ENCODE data around the gene C1QTNF7.

The C1QTNF7 gene

DNA sequence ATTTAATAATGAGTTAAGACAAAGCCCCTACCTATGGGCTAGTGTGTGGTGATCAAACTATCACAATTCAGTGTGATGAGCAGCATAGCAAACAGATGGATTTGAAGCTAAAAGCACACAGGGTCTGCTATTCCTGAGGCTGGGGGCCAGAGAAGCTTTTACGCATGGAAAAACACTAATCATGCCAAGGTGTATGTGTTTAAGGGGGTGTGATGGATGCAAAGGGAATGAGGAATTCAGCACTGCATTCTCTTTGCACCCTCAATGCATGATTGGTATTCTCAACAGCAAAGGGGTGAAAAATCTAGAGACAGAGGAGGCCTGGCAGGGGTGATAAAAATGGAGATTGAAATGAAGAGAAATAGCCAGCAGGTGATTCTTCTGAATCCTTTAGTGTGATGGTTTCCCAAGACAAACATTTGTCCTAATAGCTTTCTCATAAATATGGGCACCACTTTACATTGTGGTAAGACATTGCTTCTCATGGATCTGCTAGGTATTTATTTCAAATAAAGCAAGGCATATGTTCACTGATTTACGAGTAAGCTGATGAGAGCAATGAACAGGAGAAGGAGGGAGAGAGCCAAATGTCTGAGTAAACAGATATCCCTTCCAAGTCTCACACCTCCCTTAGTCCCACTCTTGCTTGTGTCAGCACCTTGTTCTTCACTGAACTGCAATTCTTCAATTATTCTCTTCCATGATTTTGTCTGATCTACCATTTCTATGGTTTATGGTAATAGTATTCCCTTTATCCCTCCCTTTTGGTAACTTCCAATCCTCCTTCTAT lies 15.7 kb downstream of the C1QTNF7 start:
- no peaks in the 10 kb centered on the region for H3K27me3 ChIP-seq
- no peak for DNase-seq

DNA sequence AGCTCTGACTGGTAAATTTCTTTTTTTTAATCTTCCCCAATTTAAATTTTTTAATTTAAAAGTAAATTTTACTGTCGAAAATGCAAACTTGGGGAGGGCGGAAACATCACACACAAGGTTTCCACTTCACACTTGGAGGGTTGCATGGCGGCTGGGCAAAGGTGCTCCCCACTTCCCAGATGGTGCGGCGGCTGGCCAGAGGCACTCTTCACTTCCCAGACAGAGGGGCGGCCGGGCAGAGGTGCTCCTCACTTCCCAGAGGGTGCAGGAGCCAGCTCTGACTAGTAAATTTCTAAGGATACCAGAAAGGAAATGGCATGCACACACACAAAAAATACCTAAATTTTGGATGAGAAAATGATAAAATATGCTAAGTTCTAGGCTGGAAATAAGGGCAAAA lies 16.4 kb downstream of the C1QTNF7 start:
- DNase-seq, result no peak
- Histone ChIP-seq H3K9me3 (no peaks in the 10 kb centered on the region), H3K4me3 (ENCODE audit: low read depth, low read length) (no peak overlapping the region), H3K27me3 (no peaks in the 10 kb centered on the region), H3K36me3 (no peaks in the 10 kb centered on the region), H3K4me1 (no peaks in the 10 kb centered on the region)
- TF ChIP-seq, protein P1, sequence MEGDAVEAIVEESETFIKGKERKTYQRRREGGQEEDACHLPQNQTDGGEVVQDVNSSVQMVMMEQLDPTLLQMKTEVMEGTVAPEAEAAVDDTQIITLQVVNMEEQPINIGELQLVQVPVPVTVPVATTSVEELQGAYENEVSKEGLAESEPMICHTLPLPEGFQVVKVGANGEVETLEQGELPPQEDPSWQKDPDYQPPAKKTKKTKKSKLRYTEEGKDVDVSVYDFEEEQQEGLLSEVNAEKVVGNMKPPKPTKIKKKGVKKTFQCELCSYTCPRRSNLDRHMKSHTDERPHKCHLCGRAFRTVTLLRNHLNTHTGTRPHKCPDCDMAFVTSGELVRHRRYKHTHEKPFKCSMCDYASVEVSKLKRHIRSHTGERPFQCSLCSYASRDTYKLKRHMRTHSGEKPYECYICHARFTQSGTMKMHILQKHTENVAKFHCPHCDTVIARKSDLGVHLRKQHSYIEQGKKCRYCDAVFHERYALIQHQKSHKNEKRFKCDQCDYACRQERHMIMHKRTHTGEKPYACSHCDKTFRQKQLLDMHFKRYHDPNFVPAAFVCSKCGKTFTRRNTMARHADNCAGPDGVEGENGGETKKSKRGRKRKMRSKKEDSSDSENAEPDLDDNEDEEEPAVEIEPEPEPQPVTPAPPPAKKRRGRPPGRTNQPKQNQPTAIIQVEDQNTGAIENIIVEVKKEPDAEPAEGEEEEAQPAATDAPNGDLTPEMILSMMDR (IDR thresholded peaks at IDR 0.05; ENCODE audit: low read depth, low read length), result no peak

More for the DNA sequence above, 15.7 kb downstream of the C1QTNF7 start:
- TF ChIP-seq, protein P1 (IDR thresholded peaks at IDR 0.05; ENCODE audit: low read depth, low read length), result no peak
- Histone ChIP-seq H3K4me3 (ENCODE audit: low read depth, low read length) (no peak overlapping the region), H3K4me1 (no peaks in the 10 kb centered on the region), H3K9me3 (no peaks in the 10 kb centered on the region), H3K36me3 (no peaks in the 10 kb centered on the region)

DNA sequence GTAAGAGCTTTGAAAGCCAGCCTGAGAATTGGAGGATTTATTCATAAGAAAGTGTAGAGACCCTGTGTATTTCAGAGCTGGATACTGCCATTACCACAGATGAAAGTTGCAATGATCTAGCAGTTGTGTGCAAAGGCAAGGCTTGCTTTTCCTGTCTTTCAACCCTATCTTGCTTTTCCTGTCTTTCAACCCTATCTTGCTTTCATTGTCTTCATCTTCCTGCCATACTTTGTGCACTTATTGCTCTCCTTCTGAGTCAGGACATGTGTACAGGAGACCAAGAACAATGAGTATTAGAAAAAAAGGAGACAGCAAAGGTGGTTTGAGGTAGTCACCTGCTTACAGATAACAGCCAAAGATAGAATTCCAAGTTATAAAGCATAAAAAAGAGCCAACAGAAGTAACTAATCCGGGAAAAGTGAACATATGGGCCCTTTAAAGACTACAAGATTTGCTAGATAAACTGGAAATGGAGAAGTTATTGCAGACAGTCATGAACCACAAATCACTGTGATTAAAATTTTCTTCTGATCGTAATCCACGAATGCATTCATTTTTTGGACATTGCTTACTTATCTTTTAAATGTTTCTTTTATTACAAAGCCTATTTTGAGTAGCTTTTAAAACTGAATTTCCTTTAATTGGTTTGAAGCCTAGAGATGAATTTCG lies 17.2 kb downstream of the C1QTNF7 start:
- Histone ChIP-seq H3K27me3 (no peaks in the 10 kb centered on the region), H3K36me3 (no peaks in the 10 kb centered on the region), H3K4me1 (no peaks in the 10 kb centered on the region), H3K4me3 (ENCODE audit: low read depth, low read length) (no peak overlapping the region), H3K9me3 (no peaks in the 10 kb centered on the region)
- DNase-seq, result no peak
- TF ChIP-seq, protein P1 (IDR thresholded peaks at IDR 0.05; ENCODE audit: low read depth, low read length), result no peak

DNA sequence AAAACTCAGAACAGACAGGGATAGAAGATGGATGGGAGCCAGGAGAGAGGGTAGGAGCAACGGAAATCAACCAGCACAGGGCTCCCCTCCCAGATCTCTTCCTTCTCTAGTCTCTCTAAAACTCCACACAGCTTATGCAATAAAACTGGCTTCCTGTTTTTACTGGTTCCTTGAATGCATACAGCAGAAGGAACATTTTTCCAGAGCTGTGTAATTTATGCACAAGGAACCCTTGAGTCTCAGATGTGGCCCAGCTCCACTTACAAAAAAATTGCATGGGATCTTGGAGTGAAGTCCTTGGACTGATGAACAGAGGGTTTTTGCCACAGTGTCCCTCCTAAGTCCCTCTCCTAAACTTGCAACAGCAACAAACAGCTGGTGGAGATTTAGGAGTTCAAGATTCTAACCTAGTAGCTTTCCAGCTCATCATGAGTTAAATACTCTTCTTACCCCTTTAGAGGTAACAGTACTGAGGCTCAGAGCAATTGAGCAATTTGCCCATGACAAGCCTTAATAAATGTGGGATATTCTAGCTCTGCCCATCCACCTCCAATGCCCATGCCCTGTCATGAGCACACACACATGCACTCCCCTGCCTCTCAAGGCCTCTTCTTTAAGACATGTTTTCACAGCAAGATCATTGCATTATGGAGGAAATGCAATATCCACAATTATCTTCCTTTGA lies 23.5 kb downstream of the C1QTNF7 start:
- no peaks in the 10 kb centered on the region for H3K27me3 ChIP-seq
- H3K9me3 ChIP-seq, result no peaks in the 10 kb centered on the region
- TF ChIP-seq, protein P1 (IDR thresholded peaks at IDR 0.05; ENCODE audit: low read depth, low read length), result no peak
- H3K4me1 ChIP-seq, result no peaks in the 10 kb centered on the region
- H3K4me3 ChIP-seq (ENCODE audit: low read depth, low read length), result no peak overlapping the region
- no peak for DNase-seq
- no peaks in the 10 kb centered on the region for H3K36me3 ChIP-seq

DNA sequence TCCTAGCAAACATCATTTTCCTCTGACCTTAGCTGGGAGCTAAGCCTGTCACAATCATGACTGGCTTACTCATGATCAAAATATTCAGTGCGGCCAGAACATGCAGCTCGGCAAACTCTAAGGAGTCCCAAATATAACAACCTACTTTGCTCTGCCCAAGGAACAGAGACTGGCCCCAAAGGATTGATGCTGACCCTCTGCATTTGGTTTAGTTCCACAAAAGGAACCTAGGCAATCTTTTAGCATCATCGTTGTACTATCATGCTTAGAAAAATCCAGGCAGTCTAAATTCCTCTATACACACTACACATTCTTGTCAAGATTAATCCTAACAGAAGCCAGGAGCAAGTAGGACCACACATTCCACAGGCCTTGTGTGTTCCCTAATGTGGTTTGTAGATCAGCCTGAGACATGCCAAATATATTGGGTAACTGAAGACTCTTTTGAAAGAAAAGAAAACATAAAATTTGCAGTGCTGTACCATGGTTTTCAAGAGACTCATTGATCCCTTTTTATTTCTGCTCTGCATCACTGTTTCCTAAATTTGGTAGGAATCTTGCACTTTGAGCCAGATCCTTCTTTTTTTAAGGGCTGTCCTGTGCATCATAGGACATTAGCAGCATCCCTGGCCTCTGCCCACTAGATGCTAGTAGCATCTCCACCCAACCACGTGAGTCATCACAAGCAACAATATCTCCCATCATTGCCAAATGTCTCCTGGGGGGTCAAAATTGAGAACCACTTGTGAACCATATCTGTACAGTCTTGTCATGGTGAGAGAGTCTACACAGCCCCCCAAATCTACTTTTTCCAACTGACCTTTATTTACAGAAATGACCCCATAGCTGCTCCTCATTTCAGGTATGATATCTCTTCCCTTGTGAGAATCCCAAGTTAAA lies 24.3 kb downstream of the C1QTNF7 start:
- TF ChIP-seq, protein P1 (IDR thresholded peaks at IDR 0.05; ENCODE audit: low read depth, low read length), result no peak
- H3K36me3 ChIP-seq, result no peaks in the 10 kb centered on the region
- H3K27me3 ChIP-seq, result no peaks in the 10 kb centered on the region
- H3K9me3 ChIP-seq, result no peaks in the 10 kb centered on the region
- no peak for DNase-seq
- H3K4me1 ChIP-seq, result no peaks in the 10 kb centered on the region
- H3K4me3 ChIP-seq (ENCODE audit: low read depth, low read length), result no peak overlapping the region
